Loucy (cell line): ENCODE measurements around the gene CDKL1.

Experiments used
- H2AFZ ChIP-seq: fragments of 200-600 bp; sonication (generic); 2 replicates; pipeline ENCODE4 v1.6.0; 2016; ENCODE audit warnings: antibody characterized with exemption, mild to moderate bottlenecking, low read length, moderate library complexity
- H3F3A ChIP-seq: fragments of 200-600 bp; 2 replicates; pipeline ENCODE4 v1.6.0; 2016; ENCODE audit warnings: antibody characterized with exemption, low read depth, mild to moderate bottlenecking
- H3K27me3 ChIP-seq: fragments of 200-600 bp; sonication (generic); 2 replicates; pipeline ENCODE4 v1.6.1; 2014; ENCODE audit warnings: low read length, mild to moderate bottlenecking; ENCODE audit not compliant: insufficient read depth, poor library complexity, severe bottlenecking
- H3K36me3 ChIP-seq: fragments of 200-600 bp; sonication (generic); 2 replicates; pipeline ENCODE4 v1.6.1; 2016; ENCODE audit warnings: low read length; ENCODE audit not compliant: insufficient read depth
- H3K4me1 ChIP-seq: fragments of 200-600 bp; sonication (generic); 2 replicates; pipeline ENCODE4 v1.5.1; 2014; ENCODE audit warnings: low read length, mild to moderate bottlenecking; ENCODE audit not compliant: insufficient read depth, poor library complexity, severe bottlenecking
- H3K4me2 ChIP-seq: fragments of 200-600 bp; sonication (generic); 2 replicates; pipeline ENCODE4 v1.6.0; 2014; ENCODE audit warnings: antibody characterized with exemption, low read length, low read depth, mild to moderate bottlenecking; ENCODE audit not compliant: poor library complexity, severe bottlenecking
- H3K4me3 ChIP-seq: fragments of 200-600 bp; sonication (generic); 2 replicates; pipeline ENCODE4 v1.5.1; 2014; ENCODE audit warnings: low read length, mild to moderate bottlenecking, mixed read lengths; ENCODE audit not compliant: poor library complexity, severe bottlenecking
- H3K79me2 ChIP-seq: fragments of 200-600 bp; sonication (generic); 2 replicates; pipeline ENCODE4 v1.6.1; 2014; ENCODE audit warnings: low read length; ENCODE audit not compliant: insufficient read depth
- H3K9ac ChIP-seq: fragments of 200-600 bp; sonication (generic); 2 replicates; pipeline ENCODE4 v1.6.0; 2014; ENCODE audit warnings: mild to moderate bottlenecking, low read depth, low read length, moderate library complexity; ENCODE audit not compliant: poor library complexity, severe bottlenecking
- H3K9me2 ChIP-seq: fragments of 200-600 bp; sonication (generic); replicated peaks from 2 replicates; pipeline ENCODE4 v1.6.1; 2016; ENCODE audit warnings: low read depth, low read length, mixed read lengths
- H3K9me3 ChIP-seq: fragments of 200-600 bp; sonication (generic); 2 replicates; pipeline ENCODE4 v1.6.1; 2014; ENCODE audit warnings: mild to moderate bottlenecking, antibody characterized with exemption, low read length, low read depth; ENCODE audit not compliant: insufficient read depth
- H4K20me1 ChIP-seq: fragments of 200-600 bp; sonication (generic); 2 replicates; pipeline ENCODE4 v1.6.0; 2014; ENCODE audit warnings: antibody characterized with exemption, low read length, mild to moderate bottlenecking; ENCODE audit not compliant: insufficient read depth, poor library complexity, severe bottlenecking
- CTCF ChIP-seq: fragments of 200-600 bp; sonication (generic); conservative IDR thresholded peaks from 2 replicates; pipeline ENCODE4 v1.5.1; 2014; ENCODE audit warnings: mild to moderate bottlenecking, antibody characterized with exemption, low read length
- EZH2phosphoT487 ChIP-seq: fragments of 200-600 bp; IDR thresholded peaks from 2 replicates; pipeline ENCODE4 v1.6.1; 2018; ENCODE audit warnings: antibody characterized with exemption, mild to moderate bottlenecking, moderate library complexity, borderline replicate concordance

The CDKL1 gene

GRCh38 chr14:50345846-50346422 lies 50.7 kb downstream of the CDKL1 start:
- Histone ChIP-seq H2AFZ (no peak overlapping the region), H3K4me3 (no peak overlapping the region), H3K36me3 (no peaks in the 10 kb centered on the region), H3K9me3 (no peaks in the 10 kb centered on the region), H3F3A (no peaks in the 10 kb centered on the region), H3K27me3 (no peaks in the 10 kb centered on the region), H3K4me1 (peaks cover 23% of the 10 kb centered on the region), H3K79me2 (no peaks in the 10 kb centered on the region), H3K9me2 (no peaks in the 10 kb centered on the region), H4K20me1 (no peaks in the 10 kb centered on the region), H3K9ac (no peak overlapping the region), H3K4me2 (no peak overlapping the region)
- TF ChIP-seq EZH2phosphoT487: no peak
- no peak for TF ChIP-seq CTCF

- no peaks in the 10 kb centered on the region for H3K9me2 ChIP-seq
- H3K4me3 ChIP-seq: no peak overlapping the region
- no peaks in the 10 kb centered on the region for H3K27me3 ChIP-seq
- no peak overlapping the region for H3K4me2 ChIP-seq
- H3K9ac ChIP-seq: no peak overlapping the region
- no peaks in the 10 kb centered on the region for H3K36me3 ChIP-seq
- TF ChIP-seq EZH2phosphoT487: no peak
- no peak overlapping the region for H2AFZ ChIP-seq
- H3K4me1 ChIP-seq: peaks cover 23% of the 10 kb centered on the region
- no peaks in the 10 kb centered on the region for H3K9me3 ChIP-seq
- H3F3A ChIP-seq: no peaks in the 10 kb centered on the region
- H3K79me2 ChIP-seq: no peaks in the 10 kb centered on the region
- no peaks in the 10 kb centered on the region for H4K20me1 ChIP-seq
Observed at GRCh38 chr14:50344876-50345563, 51.7 kb downstream of the CDKL1 start.

- Histone ChIP-seq H3K27me3 (no peaks in the 10 kb centered on the region), H3K4me3 (no peak overlapping the region), H3K4me1 (peaks cover 23% of the 10 kb centered on the region), H3K4me2 (no peak overlapping the region), H3K9me3 (no peaks in the 10 kb centered on the region), H4K20me1 (no peaks in the 10 kb centered on the region), H3F3A (no peaks in the 10 kb centered on the region), H3K9ac (no peak overlapping the region), H2AFZ (no peak overlapping the region), H3K79me2 (no peaks in the 10 kb centered on the region), H3K9me2 (no peaks in the 10 kb centered on the region), H3K36me3 (no peaks in the 10 kb centered on the region)
- no peak for TF ChIP-seq CTCF
- no peak for TF ChIP-seq EZH2phosphoT487
Observed at GRCh38 chr14:50344116-50344775, 52.4 kb downstream of the CDKL1 start.
